Measurements from ENCODE around the gene VPS33B. TPM values are rescaled to one million over a fixed set of nuclear protein-coding genes. Genes with fewer than 3 reads are reported as not detected.

Gene VPS33B
- total RNA-seq, 3 donors from 2014 or later (not counting 1 experiment from before 2014, with no cell fraction given) = 19.8 to 28.6 (median 24.9) TPM

DNA sequence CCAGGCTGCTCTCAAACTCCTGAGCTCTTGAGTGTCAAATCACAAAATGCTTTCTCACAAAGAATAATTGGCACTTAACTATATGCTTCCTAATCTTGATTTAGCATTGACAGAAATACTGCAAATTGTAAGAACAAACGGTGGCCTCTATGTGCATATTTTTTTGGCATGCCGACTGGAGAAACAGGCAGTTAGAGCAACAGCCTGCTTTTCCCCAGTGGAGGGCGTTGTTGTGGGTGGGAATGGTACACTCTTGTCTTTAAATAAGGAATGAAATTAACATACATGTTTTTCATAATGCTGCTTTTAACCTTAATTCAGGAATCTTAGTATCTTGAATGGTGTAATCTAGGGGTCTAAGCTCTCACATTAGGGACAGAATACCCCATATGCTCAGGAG is 46.6 kb upstream of the VPS33B start:
- DNase-seq (no peak), ATAC-seq (no peak)
- H3K4me1 Mint-ChIP-seq = no peaks in the 10 kb centered on the region
- H3K27me3 Mint-ChIP-seq (ENCODE audit: low read depth in 2 of 2) = peaks cover 20 to 59% of the 10 kb centered on the region in 2 donors
- no peak overlapping the region for H3K27ac Mint-ChIP-seq
- no peaks in the 10 kb centered on the region for H3K4me1 ChIP-seq (ENCODE audit: control insufficient read depth, insufficient read depth, low read length)
- no peak overlapping the region for H3K27ac ChIP-seq (ENCODE audit: low read length)
- no peak overlapping the region for H3K4me3 Mint-ChIP-seq
- H3K36me3 Mint-ChIP-seq = no peaks in the 10 kb centered on the region
- 91% methylated on average over 2 of the region's 3 CpGs for WGBS (ENCODE audit: insufficient coverage)
- TF ChIP-seq, protein P1, sequence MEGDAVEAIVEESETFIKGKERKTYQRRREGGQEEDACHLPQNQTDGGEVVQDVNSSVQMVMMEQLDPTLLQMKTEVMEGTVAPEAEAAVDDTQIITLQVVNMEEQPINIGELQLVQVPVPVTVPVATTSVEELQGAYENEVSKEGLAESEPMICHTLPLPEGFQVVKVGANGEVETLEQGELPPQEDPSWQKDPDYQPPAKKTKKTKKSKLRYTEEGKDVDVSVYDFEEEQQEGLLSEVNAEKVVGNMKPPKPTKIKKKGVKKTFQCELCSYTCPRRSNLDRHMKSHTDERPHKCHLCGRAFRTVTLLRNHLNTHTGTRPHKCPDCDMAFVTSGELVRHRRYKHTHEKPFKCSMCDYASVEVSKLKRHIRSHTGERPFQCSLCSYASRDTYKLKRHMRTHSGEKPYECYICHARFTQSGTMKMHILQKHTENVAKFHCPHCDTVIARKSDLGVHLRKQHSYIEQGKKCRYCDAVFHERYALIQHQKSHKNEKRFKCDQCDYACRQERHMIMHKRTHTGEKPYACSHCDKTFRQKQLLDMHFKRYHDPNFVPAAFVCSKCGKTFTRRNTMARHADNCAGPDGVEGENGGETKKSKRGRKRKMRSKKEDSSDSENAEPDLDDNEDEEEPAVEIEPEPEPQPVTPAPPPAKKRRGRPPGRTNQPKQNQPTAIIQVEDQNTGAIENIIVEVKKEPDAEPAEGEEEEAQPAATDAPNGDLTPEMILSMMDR (IDR thresholded peaks at IDR 0.05) = no peak
- H3K9me3 ChIP-seq (ENCODE audit: control insufficient read depth, insufficient read depth, low read length) = no peaks in the 10 kb centered on the region
- H3K4me3 ChIP-seq (ENCODE audit: low read length) = no peak overlapping the region
- no peaks in the 10 kb centered on the region for H3K36me3 ChIP-seq (ENCODE audit: control insufficient read depth, insufficient read depth, low read length)
- peaks cover 4% of the 10 kb centered on the region for H3K27me3 ChIP-seq (ENCODE audit: control insufficient read depth, insufficient read depth, low read length)
- intact Hi-C loops (cut with micrococcal nuclease) = no loop called here
- peaks cover 0 to 2% of the 10 kb centered on the region in 2 donors for H3K9me3 Mint-ChIP-seq

DNA sequence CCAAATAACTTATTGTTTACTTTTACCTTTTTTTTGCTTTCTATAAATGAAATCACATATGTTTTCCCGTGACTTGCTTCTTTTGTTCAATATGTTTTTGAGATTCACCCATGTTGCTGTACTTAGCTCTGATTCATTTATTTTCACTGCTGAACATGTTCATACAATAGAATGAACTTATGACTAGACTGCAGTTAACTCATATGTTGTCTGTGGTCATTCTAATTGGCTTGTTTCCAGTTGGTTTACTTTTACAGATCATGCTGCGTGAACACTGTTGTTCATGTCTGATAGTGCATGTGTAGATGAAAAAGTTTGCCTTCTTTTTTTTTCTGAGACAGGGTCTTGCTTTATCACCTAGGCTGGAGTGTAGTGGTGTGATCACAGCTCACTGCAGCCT is 46.0 kb upstream of the VPS33B start:
- no peaks in the 10 kb centered on the region for H3K9me3 ChIP-seq (ENCODE audit: control insufficient read depth, insufficient read depth, low read length)
- intact Hi-C loops (cut with micrococcal nuclease) = no loop called here
- H3K27me3 ChIP-seq (ENCODE audit: control insufficient read depth, insufficient read depth, low read length) = peaks cover 4% of the 10 kb centered on the region
- ATAC-seq (no peak), DNase-seq (no peak)
- H3K27ac ChIP-seq (ENCODE audit: low read length) = no peak overlapping the region
- H3K4me1 ChIP-seq (ENCODE audit: control insufficient read depth, insufficient read depth, low read length) = no peaks in the 10 kb centered on the region
- Mint-ChIP-seq H3K4me1 (no peaks in the 10 kb centered on the region), H3K4me3 (no peak overlapping the region), H3K9me3 (peaks cover 0 to 2% of the 10 kb centered on the region in 2 donors), H3K36me3 (no peaks in the 10 kb centered on the region), H3K27ac (no peak overlapping the region), H3K27me3 (ENCODE audit: low read depth in 2 of 2) (peaks cover 20 to 56% of the 10 kb centered on the region in 2 donors)
- no peak overlapping the region for H3K4me3 ChIP-seq (ENCODE audit: low read length)
- TF ChIP-seq, protein P1 (IDR thresholded peaks at IDR 0.05) = no peak
- H3K36me3 ChIP-seq (ENCODE audit: control insufficient read depth, insufficient read depth, low read length) = no peaks in the 10 kb centered on the region
- 95% methylated on average over 2 of the region's 2 CpGs for WGBS (ENCODE audit: insufficient coverage)

DNA sequence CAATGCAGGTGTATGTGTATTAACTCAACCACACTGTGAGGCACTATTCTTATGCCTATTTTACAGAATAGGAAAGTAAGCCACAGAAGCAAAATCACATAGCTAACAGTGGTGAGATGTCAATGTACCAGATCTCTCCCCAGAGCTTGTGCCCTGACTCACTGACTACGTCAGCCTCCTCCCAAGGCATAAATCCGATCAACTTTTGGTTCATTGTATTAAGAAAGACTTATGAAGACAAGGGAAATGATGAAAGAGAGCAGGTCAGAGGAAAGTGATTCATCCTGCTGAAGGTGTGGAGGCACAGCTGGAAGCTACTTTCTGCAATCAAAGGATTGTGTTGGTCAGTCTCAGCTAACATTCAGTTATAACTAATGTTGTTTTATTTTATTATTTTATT is 44.6 kb upstream of the VPS33B start:
- Histone ChIP-seq H3K9me3 (ENCODE audit: control insufficient read depth, insufficient read depth, low read length) (no peaks in the 10 kb centered on the region), H3K27me3 (ENCODE audit: control insufficient read depth, insufficient read depth, low read length) (peaks cover under 1% of the 10 kb centered on the region), H3K36me3 (ENCODE audit: control insufficient read depth, insufficient read depth, low read length) (no peaks in the 10 kb centered on the region), H3K4me1 (ENCODE audit: control insufficient read depth, insufficient read depth, low read length) (no peaks in the 10 kb centered on the region), H3K27ac (ENCODE audit: low read length) (no peak overlapping the region), H3K4me3 (ENCODE audit: low read length) (no peak overlapping the region)
- Mint-ChIP-seq H3K27me3 (ENCODE audit: low read depth in 2 of 2) (peaks cover 12 to 43% of the 10 kb centered on the region in 2 donors), H3K4me1 (no peaks in the 10 kb centered on the region), H3K4me3 (no peak overlapping the region), H3K9me3 (peaks cover 0 to 2% of the 10 kb centered on the region in 2 donors), H3K27ac (no peak overlapping the region), H3K36me3 (no peaks in the 10 kb centered on the region)
- 97% methylated on average over 2 of the region's 2 CpGs for WGBS (ENCODE audit: insufficient coverage)
- intact Hi-C loops (cut with micrococcal nuclease) = no loop called here
- TF ChIP-seq, protein P1 (IDR thresholded peaks at IDR 0.05) = no peak
- DNase-seq (no peak), ATAC-seq (no peak)

DNA sequence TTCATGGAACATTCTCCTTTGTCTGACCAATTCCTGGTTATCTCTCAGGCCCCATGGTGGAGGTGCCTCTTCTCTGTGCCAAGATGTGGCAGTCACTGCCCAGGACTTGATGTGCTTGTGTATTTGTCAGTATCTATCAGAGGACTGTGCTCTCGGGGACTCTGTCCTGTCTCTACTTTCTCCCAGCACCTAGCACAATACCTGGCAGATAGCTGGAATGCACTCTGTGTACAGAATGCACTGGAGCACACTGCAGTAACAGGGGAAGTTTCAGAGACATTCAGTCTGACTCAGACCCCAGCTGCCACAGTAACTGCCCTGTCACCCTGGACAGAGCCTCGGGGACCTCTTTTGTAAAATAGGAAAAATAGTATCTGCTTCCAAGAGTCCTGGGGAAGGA is 43.1 kb upstream of the VPS33B start:
- TF ChIP-seq, protein P1 (IDR thresholded peaks at IDR 0.05) = no peak
- 61% methylated on average over 2 of the region's 2 CpGs for WGBS (ENCODE audit: insufficient coverage)
- no peak overlapping the region for H3K27ac Mint-ChIP-seq

More for the DNA sequence above, 43.1 kb upstream of the VPS33B start:
- ATAC-seq (no peak), DNase-seq (no peak)
- no peak overlapping the region for H3K27ac ChIP-seq (ENCODE audit: low read length)
- Mint-ChIP-seq H3K36me3 (no peaks in the 10 kb centered on the region), H3K9me3 (peaks cover 0 to 2% of the 10 kb centered on the region in 2 donors), H3K4me3 (no peak overlapping the region), H3K27me3 (ENCODE audit: low read depth in 2 of 2) (peaks cover 10 to 41% of the 10 kb centered on the region in 2 donors), H3K4me1 (no peaks in the 10 kb centered on the region)
- no peaks in the 10 kb centered on the region for H3K4me1 ChIP-seq (ENCODE audit: control insufficient read depth, insufficient read depth, low read length)
- H3K27me3 ChIP-seq (ENCODE audit: control insufficient read depth, insufficient read depth, low read length) = no peaks in the 10 kb centered on the region
- H3K4me3 ChIP-seq (ENCODE audit: low read length) = no peak overlapping the region
- H3K36me3 ChIP-seq (ENCODE audit: control insufficient read depth, insufficient read depth, low read length) = no peaks in the 10 kb centered on the region
- no peaks in the 10 kb centered on the region for H3K9me3 ChIP-seq (ENCODE audit: control insufficient read depth, insufficient read depth, low read length)
- intact Hi-C loops (cut with micrococcal nuclease) = no loop called here
